Astrocyte (in vitro differentiated cells and primary cell): ENCODE data around the gene PCNT. TPM values are rescaled to one million over a fixed set of nuclear protein-coding genes. Genes with fewer than 3 reads are reported as not detected.

Source experiments
- DNase-seq: peaks from one replicate; pipeline ENCODE4 v3.0.0-alpha.2; 2010; ENCODE audit warnings: low read depth
- FAIRE-seq: peaks from 2 replicates; lab custom pipeline; 2011; peaks lifted over from hg19 to GRCh38; lab: Jason Lieb, UNC
- H2AFZ ChIP-seq: 2 replicates; pipeline ENCODE4 v1.6.0; 2012; ENCODE audit warnings: low read depth, low read length, inconsistent platforms
- H3K27ac ChIP-seq: 2 replicates; pipeline ENCODE4 v1.5.1; 2011; ENCODE audit warnings: low read depth, low read length, inconsistent platforms
- H3K27me3 ChIP-seq: 2 replicates; pipeline ENCODE4 v1.6.0; 2011; ENCODE audit warnings: low read length, inconsistent platforms; ENCODE audit not compliant: insufficient read depth
- H3K36me3 ChIP-seq: 2 replicates; pipeline ENCODE4 v1.5.1; 2011; ENCODE audit warnings: low read length, inconsistent platforms; ENCODE audit not compliant: insufficient read depth
- H3K4me1 ChIP-seq: 2 replicates; pipeline ENCODE4 v1.5.1; 2011; ENCODE audit warnings: low read length, inconsistent platforms; ENCODE audit not compliant: insufficient read depth
- H3K4me2 ChIP-seq: 2 replicates; pipeline ENCODE4 v1.6.0; 2012; ENCODE audit warnings: low read length, inconsistent platforms
- H3K4me3 ChIP-seq: 2 replicates; pipeline ENCODE4 v1.5.1; 2011; ENCODE audit warnings: low read depth, mild to moderate bottlenecking, low read length, inconsistent platforms; ENCODE audit not compliant: insufficient read depth
- H3K79me2 ChIP-seq: 2 replicates; pipeline ENCODE4 v1.6.0; 2012; ENCODE audit warnings: mild to moderate bottlenecking, low read length, inconsistent platforms; ENCODE audit not compliant: insufficient read depth
- H3K9ac ChIP-seq: 2 replicates; pipeline ENCODE4 v1.6.0; 2012; ENCODE audit warnings: mild to moderate bottlenecking, low read length, inconsistent platforms
- H3K9me3 ChIP-seq: 2 replicates; pipeline ENCODE4 v1.5.1; 2012; ENCODE audit warnings: low read depth, mild to moderate bottlenecking, low read length, inconsistent platforms; ENCODE audit not compliant: insufficient read depth
- H4K20me1 ChIP-seq: 2 replicates; pipeline ENCODE4 v1.6.0; 2012; ENCODE audit warnings: low read length, inconsistent platforms; ENCODE audit not compliant: insufficient read depth
- H3K27ac Mint-ChIP-seq: one replicate; pipeline ENCODE4 v1.8.0; 2021; ENCODE audit warnings: mild to moderate bottlenecking, mixed read lengths; ENCODE audit not compliant: unreplicated experiment
- H3K27me3 Mint-ChIP-seq: one replicate; pipeline ENCODE4 v1.8.0; 2021; ENCODE audit warnings: low read depth, mixed read lengths; ENCODE audit not compliant: unreplicated experiment
- H3K36me3 Mint-ChIP-seq: one replicate; pipeline ENCODE4 v1.8.0; 2021; ENCODE audit warnings: low read depth, mixed read lengths; ENCODE audit not compliant: unreplicated experiment
- H3K4me1 Mint-ChIP-seq: one replicate; pipeline ENCODE4 v1.8.0; 2021; ENCODE audit warnings: low read depth, mixed read lengths; ENCODE audit not compliant: unreplicated experiment
- H3K4me3 Mint-ChIP-seq: one replicate; pipeline ENCODE4 v1.8.0; 2021; ENCODE audit warnings: mild to moderate bottlenecking, moderate library complexity, mixed read lengths; ENCODE audit not compliant: unreplicated experiment
- H3K9me3 Mint-ChIP-seq: one replicate; pipeline ENCODE4 v1.8.0; 2021; ENCODE audit warnings: mild to moderate bottlenecking, mixed read lengths; ENCODE audit not compliant: unreplicated experiment
- EZH2 ChIP-seq: IDR thresholded peaks from 2 replicates; pipeline ENCODE4 v1.6.1; 2012; ENCODE audit warnings: mild to moderate bottlenecking, low read length, inconsistent platforms; ENCODE audit not compliant: insufficient read depth
- total RNA-seq: library from RNA; stranded (reverse); gene quantifications from 2 replicates; pipeline ENCODE4 v1.2.1, GENCODE V29; 2021
- TF ChIP-seq, protein P1 (sequence below): IDR thresholded peaks from 2 replicates; pipeline ENCODE4 v1.5.1; 2011; ENCODE audit warnings: low read depth, mild to moderate bottlenecking, inconsistent platforms, low read length, moderate library complexity; ENCODE audit not compliant: insufficient read depth

The PCNT gene
- total RNA-seq, 1 donor from 2014 or later, result 19.9 TPM

DNA sequence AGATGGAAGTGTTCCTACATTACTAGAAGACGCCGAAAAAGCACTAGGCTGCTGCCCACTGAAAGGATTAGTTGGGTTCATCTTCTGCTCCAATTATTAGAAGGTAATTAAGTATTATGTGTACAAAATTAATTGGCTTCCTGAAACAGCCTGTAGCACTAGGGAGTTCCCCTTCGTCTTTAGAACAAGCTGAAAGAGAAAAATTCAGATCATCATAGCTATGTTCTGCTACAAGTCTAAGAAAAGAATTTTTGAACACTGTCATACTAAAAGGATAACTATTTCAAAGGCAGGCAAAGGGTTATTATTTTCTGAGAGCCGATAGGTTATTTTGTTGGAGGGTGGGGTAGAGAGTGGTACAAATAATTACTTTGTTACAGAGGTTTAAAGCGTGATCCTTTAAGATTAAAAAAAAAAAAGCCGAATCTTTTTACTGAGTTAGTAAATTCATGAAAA lies 38.7 kb upstream of the PCNT start, which contains the start of gene MCM3AP:
Gene MCM3AP, minus strand, starts transcription at position 406 of the 456 bp plus-strand sequence. Its CDS starts 325 bp downstream, at position 81.
- Mint-ChIP-seq H3K27ac (peak within 1 kb of the TSS; percentile 97), H3K36me3 (peaks cover 8% of the 10 kb centered on the region), H3K27me3 (no peaks in the 10 kb centered on the region), H3K4me3 (peak within 1 kb of the TSS; percentile 94), H3K9me3 (no peaks in the 10 kb centered on the region), H3K4me1 (peaks cover 27% of the 10 kb centered on the region)
- TF ChIP-seq, protein P1, sequence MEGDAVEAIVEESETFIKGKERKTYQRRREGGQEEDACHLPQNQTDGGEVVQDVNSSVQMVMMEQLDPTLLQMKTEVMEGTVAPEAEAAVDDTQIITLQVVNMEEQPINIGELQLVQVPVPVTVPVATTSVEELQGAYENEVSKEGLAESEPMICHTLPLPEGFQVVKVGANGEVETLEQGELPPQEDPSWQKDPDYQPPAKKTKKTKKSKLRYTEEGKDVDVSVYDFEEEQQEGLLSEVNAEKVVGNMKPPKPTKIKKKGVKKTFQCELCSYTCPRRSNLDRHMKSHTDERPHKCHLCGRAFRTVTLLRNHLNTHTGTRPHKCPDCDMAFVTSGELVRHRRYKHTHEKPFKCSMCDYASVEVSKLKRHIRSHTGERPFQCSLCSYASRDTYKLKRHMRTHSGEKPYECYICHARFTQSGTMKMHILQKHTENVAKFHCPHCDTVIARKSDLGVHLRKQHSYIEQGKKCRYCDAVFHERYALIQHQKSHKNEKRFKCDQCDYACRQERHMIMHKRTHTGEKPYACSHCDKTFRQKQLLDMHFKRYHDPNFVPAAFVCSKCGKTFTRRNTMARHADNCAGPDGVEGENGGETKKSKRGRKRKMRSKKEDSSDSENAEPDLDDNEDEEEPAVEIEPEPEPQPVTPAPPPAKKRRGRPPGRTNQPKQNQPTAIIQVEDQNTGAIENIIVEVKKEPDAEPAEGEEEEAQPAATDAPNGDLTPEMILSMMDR, result no peak
- TF ChIP-seq EZH2, result no peak
- H3K27ac ChIP-seq, result peak within 1 kb of the TSS; percentile 87
- FAIRE-seq, result no peak
- H3K36me3 ChIP-seq, result peaks cover 4% of the 10 kb centered on the region
- H3K4me3 ChIP-seq, result peak within 1 kb of the TSS; percentile 86
- peak within 1 kb of the TSS; percentile 52 for H2AFZ ChIP-seq
- peaks cover 60% of the 10 kb centered on the region for H3K79me2 ChIP-seq
- H3K9me3 ChIP-seq, result no peaks in the 10 kb centered on the region
- peak within 1 kb of the TSS; percentile 94 for H3K9ac ChIP-seq
- H3K4me2 ChIP-seq, result peak within 1 kb of the TSS; percentile 96
- peaks cover 49% of the 10 kb centered on the region for H4K20me1 ChIP-seq
- no peaks in the 10 kb centered on the region for H3K27me3 ChIP-seq
- peaks cover 21% of the 10 kb centered on the region for H3K4me1 ChIP-seq
- no peak for DNase-seq

DNA sequence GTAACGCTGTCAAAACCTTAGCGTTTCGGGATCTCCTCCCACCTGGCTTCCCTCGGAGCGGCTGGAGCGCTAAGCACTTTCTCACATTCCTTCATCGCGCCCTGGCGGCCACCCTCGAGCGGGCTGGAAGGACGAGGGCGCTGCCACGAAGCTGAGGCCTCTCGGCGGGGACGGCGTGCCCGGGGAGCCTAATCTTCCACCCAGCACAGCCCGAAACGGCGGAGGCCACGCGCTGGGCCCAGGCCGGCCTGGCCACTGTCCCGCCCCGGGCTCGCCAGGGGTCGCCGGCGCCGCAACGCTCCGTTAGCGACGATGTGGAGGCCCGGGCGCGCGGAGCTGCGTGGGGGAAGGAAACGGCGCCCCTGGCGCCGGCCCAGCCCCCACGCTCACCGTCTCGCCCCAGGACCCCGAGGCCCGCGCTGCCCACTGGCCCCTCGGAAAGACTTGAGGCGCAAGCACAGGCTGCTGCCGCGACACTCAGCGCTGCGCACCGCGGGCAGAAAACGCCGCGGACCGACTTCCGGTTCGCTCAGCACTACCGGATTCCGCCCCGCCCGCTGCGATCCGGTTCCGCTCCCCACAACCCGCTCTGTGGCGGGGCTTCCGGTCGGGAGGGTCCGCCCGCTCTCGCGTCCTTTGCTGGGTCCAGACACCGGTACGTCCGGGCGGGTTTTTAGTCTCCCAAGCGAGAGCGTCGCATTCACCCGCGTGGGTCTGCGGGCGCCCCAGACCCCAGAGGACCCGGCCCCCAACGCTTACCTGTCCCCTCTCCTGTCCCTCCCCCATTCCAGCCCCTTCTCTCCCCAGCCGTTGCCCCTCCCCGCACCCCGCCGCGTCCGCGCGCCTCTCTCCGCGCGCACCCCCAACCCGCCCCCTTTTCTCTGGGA lies 38.0 kb upstream of the PCNT start, which contains the start of gene YBEY:
Gene YBEY, plus strand, starts transcription at position 582 of the 887 bp plus-strand sequence. CDS start 572 bp downstream, outside the sequence.
- Mint-ChIP-seq H3K4me3 (peak within 1 kb of the TSS; percentile 94), H3K4me1 (peaks cover 26% of the 10 kb centered on the region), H3K27ac (peak within 1 kb of the TSS; percentile 97), H3K36me3 (peaks cover 8% of the 10 kb centered on the region), H3K9me3 (no peaks in the 10 kb centered on the region), H3K27me3 (no peaks in the 10 kb centered on the region)
- Histone ChIP-seq H3K9me3 (no peaks in the 10 kb centered on the region), H3K4me2 (peak within 1 kb of the TSS; percentile 96), H3K79me2 (peaks cover 55% of the 10 kb centered on the region), H3K4me3 (peak within 1 kb of the TSS; percentile 86), H3K36me3 (no peaks in the 10 kb centered on the region), H2AFZ (peak within 1 kb of the TSS; percentile 71), H4K20me1 (peaks cover 42% of the 10 kb centered on the region), H3K27me3 (no peaks in the 10 kb centered on the region), H3K9ac (peak within 1 kb of the TSS; percentile 94), H3K4me1 (peaks cover 21% of the 10 kb centered on the region), H3K27ac (peak within 1 kb of the TSS; percentile 87)
- FAIRE-seq (no peak), DNase-seq (peak; percentile 85)
- TF ChIP-seq, protein P1, result no peak
- no peak for TF ChIP-seq EZH2
